Esophagus muscularis mucosa (tissue), 4 donors: ENCODE measurements around the gene LIMK2.
A peak's percentile ranks its signal among the peaks of the same experiment; 100 is the strongest.

Experiments
- EP300 ChIP-seq: sonication (generic); formaldehyde crosslinking; IDR thresholded peaks from one replicate; pipeline ENCODE4 v1.6.1; 2017; ENCODE audit warnings: antibody characterized with exemption
- POLR2A ChIP-seq: fragments of 450-650 bp; IDR thresholded peaks from one replicate; pipeline ENCODE4 v1.6.1; 2017; ENCODE audit warnings: antibody characterized with exemption, moderate library complexity, mild to moderate bottlenecking, low read depth
- POLR2AphosphoS5 ChIP-seq, 2 donors: sonication (generic); formaldehyde crosslinking; IDR thresholded peaks; one replicate each; pipeline ENCODE4 v1.6.1; 2017; ENCODE audit warnings: antibody characterized with exemption in 2 of 2
- TF ChIP-seq, protein P1 (sequence below), 3 experiments: fragments of 200-600 bp in 2 of 3; fragments of 450-650 bp in 1 of 3; sonication (generic) in 2 of 3; IDR thresholded peaks; one replicate each; pipeline ENCODE4 v1.5.1; 2017 to 2019; ENCODE audit warnings: antibody characterized with exemption in 3 of 3, mild to moderate bottlenecking in 2 of 3, moderate library complexity in 1 of 3

DNA sequence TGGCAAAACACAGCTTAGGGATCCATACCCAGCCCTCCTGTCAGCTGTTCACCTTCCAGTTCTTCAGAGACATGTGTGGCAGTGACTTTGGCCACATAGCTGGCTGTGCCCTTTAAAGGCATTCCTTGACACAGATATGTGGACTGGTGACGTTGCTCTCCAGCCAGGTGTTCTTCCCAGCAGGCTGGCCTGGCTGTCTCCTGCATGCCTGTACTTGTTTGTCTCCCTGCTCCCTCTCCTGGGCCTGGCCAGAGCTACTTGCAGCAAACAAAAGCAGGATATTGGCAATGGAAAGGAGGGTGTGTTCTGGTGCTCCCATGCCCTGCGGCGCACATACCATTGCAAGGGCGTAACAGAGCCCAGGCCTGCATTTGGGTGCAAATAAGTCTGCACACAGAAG is 41.9 kb downstream of the LIMK2 start:
- TF ChIP-seq POLR2AphosphoS5 (IDR thresholded peaks at IDR 0.05) (peak in 1 of 2 donors; percentile 33), POLR2A (no peak), EP300 (no peak)
- TF ChIP-seq, protein P1, sequence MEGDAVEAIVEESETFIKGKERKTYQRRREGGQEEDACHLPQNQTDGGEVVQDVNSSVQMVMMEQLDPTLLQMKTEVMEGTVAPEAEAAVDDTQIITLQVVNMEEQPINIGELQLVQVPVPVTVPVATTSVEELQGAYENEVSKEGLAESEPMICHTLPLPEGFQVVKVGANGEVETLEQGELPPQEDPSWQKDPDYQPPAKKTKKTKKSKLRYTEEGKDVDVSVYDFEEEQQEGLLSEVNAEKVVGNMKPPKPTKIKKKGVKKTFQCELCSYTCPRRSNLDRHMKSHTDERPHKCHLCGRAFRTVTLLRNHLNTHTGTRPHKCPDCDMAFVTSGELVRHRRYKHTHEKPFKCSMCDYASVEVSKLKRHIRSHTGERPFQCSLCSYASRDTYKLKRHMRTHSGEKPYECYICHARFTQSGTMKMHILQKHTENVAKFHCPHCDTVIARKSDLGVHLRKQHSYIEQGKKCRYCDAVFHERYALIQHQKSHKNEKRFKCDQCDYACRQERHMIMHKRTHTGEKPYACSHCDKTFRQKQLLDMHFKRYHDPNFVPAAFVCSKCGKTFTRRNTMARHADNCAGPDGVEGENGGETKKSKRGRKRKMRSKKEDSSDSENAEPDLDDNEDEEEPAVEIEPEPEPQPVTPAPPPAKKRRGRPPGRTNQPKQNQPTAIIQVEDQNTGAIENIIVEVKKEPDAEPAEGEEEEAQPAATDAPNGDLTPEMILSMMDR (IDR thresholded peaks at IDR 0.05) = peak in 1 of 3 experiments; percentile 4
